Activated effector memory CD4-positive, alpha-beta T cell treated with anti-CD3 and anti-CD28 coated beads, Interleukin-2, amount 50 U/mL, for 16 hours (primary cell): ENCODE measurements around the gene PIK3CG.
A peak's percentile ranks its signal among the peaks of the same experiment; 100 is the strongest.

ENCODE experiments used
- DNase-seq: peaks from one replicate; pipeline ENCODE4 v3.0.0-alpha.2; 2020

The PIK3CG gene

GRCh38 chr7:106858618-106859532 lies 6.2 kb upstream of the PIK3CG start:
- no peak for DNase-seq

GRCh38 chr7:106862317-106863089 lies 2.6 kb upstream of the PIK3CG start:
- DNase-seq = no peak

- no peak for DNase-seq
These were observed 1.6 kb upstream of the PIK3CG start for GRCh38 chr7:106863274-106863997.

- DNase-seq = no peak
These were observed 592 bp upstream of the PIK3CG start for GRCh38 chr7:106864298-106865081.

- DNase-seq = peak; percentile 63
These were observed 1.5 kb downstream of the PIK3CG start for GRCh38 chr7:106866298-106867281.

- DNase-seq = no peak
These were observed 2.7 kb downstream of the PIK3CG start for GRCh38 chr7:106867641-106868351.

- no peak for DNase-seq
These were observed 3.3 kb downstream of the PIK3CG start for GRCh38 chr7:106868364-106868763.

- DNase-seq = no peak
These were observed 4.9 kb downstream of the PIK3CG start for GRCh38 chr7:106869954-106870353.

GRCh38 chr7:106870528-106870927 lies 5.4 kb downstream of the PIK3CG start:
- DNase-seq = no peak

GRCh38 chr7:106870983-106871410 lies 5.9 kb downstream of the PIK3CG start:
- no peak for DNase-seq

GRCh38 chr7:106871793-106872571 lies 6.9 kb downstream of the PIK3CG start:
- no peak for DNase-seq

GRCh38 chr7:106872763-106873162 lies 7.7 kb downstream of the PIK3CG start:
- DNase-seq = no peak

- DNase-seq = no peak
These were observed 9.0 kb downstream of the PIK3CG start for GRCh38 chr7:106874076-106874475.

GRCh38 chr7:106875508-106875907 lies 10.4 kb downstream of the PIK3CG start:
- no peak for DNase-seq

- no peak for DNase-seq
These were observed 13.8 kb downstream of the PIK3CG start for GRCh38 chr7:106878748-106879439.

- DNase-seq = no peak
These were observed 16.9 kb downstream of the PIK3CG start for GRCh38 chr7:106881984-106882383.

- DNase-seq = no peak
These were observed 18.5 kb downstream of the PIK3CG start for GRCh38 chr7:106883456-106884026.

- no peak for DNase-seq
These were observed 20.6 kb downstream of the PIK3CG start for GRCh38 chr7:106885652-106886051.

- DNase-seq = no peak
These were observed 22.3 kb downstream of the PIK3CG start for GRCh38 chr7:106887421-106887820.
